NCI-H2196 (cell line): ENCODE measurements around the gene PCDHB10.

Source experiments
- DNase-seq: peaks from one replicate; lab custom pipeline; 2025; ENCODE audit not compliant: unreplicated experiment; lab: John Stamatoyannopoulos, UW

The PCDHB10 gene

DNA sequence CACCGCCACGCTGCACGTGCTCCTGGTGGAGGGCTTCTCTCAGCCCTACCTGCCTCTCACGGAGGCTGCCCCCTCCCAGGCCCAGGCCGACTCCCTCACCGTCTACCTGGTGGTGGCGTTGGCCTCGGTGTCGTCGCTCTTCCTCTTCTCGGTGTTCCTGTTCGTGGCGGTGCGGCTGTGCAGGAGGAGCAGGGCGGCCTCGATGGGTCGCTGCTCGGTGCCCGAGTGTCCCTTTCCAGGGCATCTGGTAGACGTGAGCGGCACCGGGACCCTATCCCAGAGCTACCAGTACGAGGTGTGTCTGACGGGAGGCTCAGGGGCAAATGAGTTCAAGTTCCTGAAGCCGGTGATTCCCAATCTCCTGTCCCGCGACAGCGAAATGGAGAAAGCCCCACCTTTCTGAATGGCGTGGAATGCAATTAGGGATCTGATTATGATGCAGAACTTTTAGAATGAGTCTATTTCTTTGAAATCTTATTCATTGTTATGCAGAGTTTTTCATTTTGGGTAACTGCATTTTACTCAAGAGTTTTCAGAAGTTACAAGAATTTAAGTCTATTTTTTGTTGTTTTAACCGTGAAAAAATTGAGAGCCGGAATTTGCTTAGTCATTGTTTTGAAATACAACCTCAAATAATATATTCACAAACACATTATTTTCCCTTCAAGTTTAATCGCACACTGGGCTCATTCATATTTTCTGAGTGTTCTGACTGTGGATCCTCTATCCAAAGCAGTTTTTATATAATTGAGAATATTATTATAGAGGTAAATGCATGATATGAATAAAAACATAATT is 44.6 kb downstream of the PCDHB10 start:
- no peak for DNase-seq

DNA sequence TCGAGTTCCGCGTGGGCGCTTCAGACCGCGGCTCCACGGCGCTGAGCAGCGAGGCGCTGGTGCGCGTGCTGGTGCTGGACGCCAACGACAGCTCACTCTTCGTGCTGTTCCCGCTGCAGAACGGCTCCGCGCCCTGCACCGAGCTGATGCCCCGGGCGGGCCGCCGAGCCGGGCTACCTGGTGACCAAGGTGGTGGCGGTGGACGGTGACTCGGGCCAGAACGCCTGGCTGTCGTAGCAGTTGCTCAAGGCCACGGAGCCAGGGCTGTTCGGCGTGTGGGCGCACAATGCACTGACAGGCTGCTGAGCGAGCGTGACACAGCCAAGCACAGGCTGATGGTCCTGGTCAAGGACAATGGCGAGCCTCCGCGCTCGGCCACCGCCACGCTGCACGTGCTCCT is 49.3 kb downstream of the PCDHB10 start:
- DNase-seq, result no peak
